CD4-positive, alpha-beta T cell (primary cell): ENCODE data around the gene ESRP2. TPM values are rescaled to one million over a fixed set of nuclear protein-coding genes. Genes with fewer than 3 reads are reported as not detected.

Experiments used
- ATAC-seq: fragments of 200-7000 bp; cut with Tn5 transposase; one replicate; pipeline ENCODE4 v1.10.0; 2022; ENCODE audit warnings: mild to moderate bottlenecking; ENCODE audit not compliant: poor library complexity
- CTCF ChIA-PET: fragments of 350-600 bp; sonication (Branson Sonifier 250); formaldehyde crosslinking; loops from one replicate; lab custom pipeline; 2021; ENCODE audit warnings: antibody characterized with exemption, inconsistent platforms; lab: Charles Lee
- POLR2A ChIA-PET: fragments of 350-600 bp; sonication (Branson Sonifier 250); formaldehyde crosslinking; loops from one replicate; lab custom pipeline; 2021; ENCODE audit warnings: antibody characterized with exemption, inconsistent platforms; lab: Charles Lee
- DNase-seq, 14 experiments: peaks; one replicate each; pipeline ENCODE4 v3.0.0-alpha.2; 2013 to 2020; ENCODE audit warnings: mixed read lengths in 2 of 14
- H3K27ac ChIP-seq, 2 donors: one replicate each; pipeline versions ENCODE4 v1.5.1 to v1.7.0; 2013; ENCODE audit warnings: low read length in 2 of 2, low read depth in 1 of 2, mild to moderate bottlenecking in 1 of 2
- H3K27me3 ChIP-seq, 2 experiments: 1 replicate in 1 of 2; 2 replicates in 1 of 2; pipeline versions ENCODE4 v1.6.1 to v1.7.0; 2013; ENCODE audit warnings: low read length in 2 of 2, control low read depth in 1 of 2, mild to moderate bottlenecking in 1 of 2, moderate library complexity in 1 of 2; ENCODE audit not compliant: insufficient read depth in 2 of 2, control insufficient read depth in 1 of 2
- H3K36me3 ChIP-seq: one replicate; pipeline ENCODE4 v1.6.1; 2013; ENCODE audit warnings: low read length, control low read depth; ENCODE audit not compliant: insufficient read depth
- H3K4me1 ChIP-seq: one replicate; pipeline ENCODE4 v1.6.1; 2013; ENCODE audit warnings: low read length, control low read depth; ENCODE audit not compliant: insufficient read depth
- H3K4me3 ChIP-seq: one replicate; pipeline ENCODE4 v1.5.1; 2013; ENCODE audit warnings: mild to moderate bottlenecking, low read length, moderate library complexity
- H3K9me3 ChIP-seq, 2 experiments: 1 replicate in 1 of 2; 2 replicates in 1 of 2; pipeline versions ENCODE4 v1.6.1 to v1.7.0; 2013; ENCODE audit warnings: low read length in 2 of 2, mild to moderate bottlenecking in 2 of 2, control low read depth in 1 of 2, moderate library complexity in 1 of 2; ENCODE audit not compliant: control insufficient read depth in 1 of 2, insufficient read depth in 1 of 2
- H3K27ac Mint-ChIP-seq: one replicate; pipeline ENCODE4 v1.8.0; 2020; ENCODE audit warnings: mixed read lengths
- H3K27me3 Mint-ChIP-seq: one replicate; pipeline ENCODE4 v1.8.0; 2021; ENCODE audit warnings: mixed read lengths
- H3K36me3 Mint-ChIP-seq: one replicate; pipeline ENCODE4 v1.8.0; 2021; ENCODE audit warnings: low read depth, mixed read lengths
- H3K4me1 Mint-ChIP-seq: one replicate; pipeline ENCODE4 v1.8.0; 2021; ENCODE audit warnings: low read depth, mixed read lengths
- H3K4me3 Mint-ChIP-seq: one replicate; pipeline ENCODE4 v1.8.0; 2020; ENCODE audit warnings: mild to moderate bottlenecking, mixed read lengths
- H3K9me3 Mint-ChIP-seq: one replicate; pipeline ENCODE4 v1.8.0; 2020; ENCODE audit warnings: mixed read lengths
- intact Hi-C, 2 experiments: fragments of 100-400 bp; cut with DNase I in 1 of 2; cut with micrococcal nuclease in 1 of 2; formaldehyde crosslinking; loops; one replicate each; pipeline versions ENCODE4 v1.15.1 to v1.9.0; 2023 to 2025; cut with DNase I, micrococcal nuclease
- polyA plus RNA-seq, 2 donors: library from polyadenylated mRNA; unstranded; fragments of 120-200 nt; gene quantifications; one replicate each; pipeline ENCODE4 v1.2.1, GENCODE V29; 2013
- total RNA-seq, 174 experiments: library from RNA in 2 of 174; stranded (reverse) in 2 of 174; gene quantifications; one replicate each; pipeline ENCODE4 v1.2.3 and lab custom pipeline; 2021 to 2026
- TF ChIP-seq, protein P1 (sequence below): fragments of 200-600 bp; IDR thresholded peaks from one replicate; pipeline ENCODE4 v1.8.0; 2022; ENCODE audit warnings: antibody characterized with exemption, mild to moderate bottlenecking

ESRP2 gene
- not detected for total RNA-seq
- polyA plus RNA-seq (2013, experiment 1 of 2), result 0.83 TPM
- 1.6 TPM for polyA plus RNA-seq (2013, experiment 2 of 2)
- 0 to 1.3 (median 0.23) reads per million in 172 experiments for total RNA-seq (lab: John Stamatoyannopoulos, UW)

DNA sequence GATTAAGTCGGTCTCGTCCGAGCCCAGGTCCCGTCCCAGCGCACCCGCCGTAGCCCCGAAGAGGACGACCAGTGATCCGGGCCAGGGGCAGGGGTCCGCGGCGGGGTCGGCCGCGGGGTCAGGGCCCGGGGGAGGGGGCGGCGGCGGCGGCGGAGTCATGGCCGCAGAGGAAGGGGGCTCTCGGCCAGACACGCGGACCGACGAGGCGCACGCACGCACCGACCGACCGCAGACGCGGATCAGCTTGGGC lies at the start of gene ESRP2:
Gene ESRP2 (minus strand): TSS at position 241 of the 250 bp plus-strand sequence. CDS start 82 bp downstream, at position 159.
- peaks cover 0 to 9% of the 10 kb centered on the region in 2 experiments for H3K9me3 ChIP-seq
- Mint-ChIP-seq H3K27me3 (no peaks in the 10 kb centered on the region), H3K4me1 (peaks cover 35% of the 10 kb centered on the region), H3K36me3 (no peaks in the 10 kb centered on the region), H3K4me3 (peak within 1 kb of the TSS; percentile 95), H3K27ac (peak within 1 kb of the TSS; percentile 77), H3K9me3 (no peaks in the 10 kb centered on the region)
- ATAC-seq (no peak), DNase-seq (no peak)
- H3K27ac ChIP-seq, result peak within 1 kb of the TSS; percentile 9 to 53
- H3K4me3 ChIP-seq, result peak within 1 kb of the TSS; percentile 66
- POLR2A ChIA-PET, result interaction anchor here (0.6 to 3.2 kb wide), 6 partner anchors 9 to 298 kb away, joined by 3 to 10 read pairs (median 4); partner anchors contain the start of genes PRMT7, SLC7A6 and SLC7A6OS
- intact Hi-C loops, result loop anchor here in 1 of 2 experiments (5.0 to 10.0 kb wide), 3 partner anchors 161 to 949 kb away; partner anchors contain the start of genes RANBP10, SNTB2 and TSNAXIP1
- CTCF ChIA-PET, result interaction anchor here (1.1 kb wide), 1 partner anchor 52 kb away, joined by 3 read pairs; no protein-coding TSS in a partner anchor
- peaks cover 3% of the 10 kb centered on the region for H3K36me3 ChIP-seq
- H3K4me1 ChIP-seq, result peaks cover 41% of the 10 kb centered on the region
- TF ChIP-seq, protein P1, sequence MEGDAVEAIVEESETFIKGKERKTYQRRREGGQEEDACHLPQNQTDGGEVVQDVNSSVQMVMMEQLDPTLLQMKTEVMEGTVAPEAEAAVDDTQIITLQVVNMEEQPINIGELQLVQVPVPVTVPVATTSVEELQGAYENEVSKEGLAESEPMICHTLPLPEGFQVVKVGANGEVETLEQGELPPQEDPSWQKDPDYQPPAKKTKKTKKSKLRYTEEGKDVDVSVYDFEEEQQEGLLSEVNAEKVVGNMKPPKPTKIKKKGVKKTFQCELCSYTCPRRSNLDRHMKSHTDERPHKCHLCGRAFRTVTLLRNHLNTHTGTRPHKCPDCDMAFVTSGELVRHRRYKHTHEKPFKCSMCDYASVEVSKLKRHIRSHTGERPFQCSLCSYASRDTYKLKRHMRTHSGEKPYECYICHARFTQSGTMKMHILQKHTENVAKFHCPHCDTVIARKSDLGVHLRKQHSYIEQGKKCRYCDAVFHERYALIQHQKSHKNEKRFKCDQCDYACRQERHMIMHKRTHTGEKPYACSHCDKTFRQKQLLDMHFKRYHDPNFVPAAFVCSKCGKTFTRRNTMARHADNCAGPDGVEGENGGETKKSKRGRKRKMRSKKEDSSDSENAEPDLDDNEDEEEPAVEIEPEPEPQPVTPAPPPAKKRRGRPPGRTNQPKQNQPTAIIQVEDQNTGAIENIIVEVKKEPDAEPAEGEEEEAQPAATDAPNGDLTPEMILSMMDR, result no peak
- H3K27me3 ChIP-seq, result no peaks in the 10 kb centered on the region

DNA sequence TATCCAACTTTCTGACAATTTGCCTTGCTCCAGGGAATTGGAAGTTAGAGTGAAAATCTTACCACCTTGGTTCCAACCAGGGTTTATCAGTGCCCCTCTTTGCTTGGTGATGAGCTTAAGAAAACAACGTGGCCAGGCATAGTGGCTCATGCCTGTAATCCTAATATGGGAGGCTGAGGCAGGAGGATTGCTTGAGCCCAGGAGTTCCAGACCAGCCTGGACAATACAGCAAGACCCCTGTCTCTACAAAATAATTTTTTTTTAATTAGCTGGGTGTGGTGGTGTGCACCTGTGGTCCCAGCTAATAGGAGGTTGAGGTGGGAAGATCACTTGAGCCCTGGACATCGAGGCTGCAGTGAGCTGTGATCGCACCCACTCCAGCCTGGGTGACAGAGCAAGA lies 49.8 kb upstream of the ESRP2 start:
- peak overlapping the region; percentile 20 for H3K4me3 ChIP-seq
- POLR2A ChIA-PET, result interaction anchor here (0.6 to 14.1 kb wide), 12 partner anchors 9 to 939 kb away, joined by 3 to 271 read pairs (median 7); partner anchors contain the start of genes PRMT7, SLC7A6 and SLC7A6OS
- no peak for DNase-seq
- intact Hi-C loops, result loop anchor here (2.0 kb wide), 3 partner anchors 13 to 21 kb away; partner anchors contain the start of gene SLC7A6 (in 1 of the 2)
- TF ChIP-seq, protein P1, result no peak
- H3K4me3 Mint-ChIP-seq, result peak overlapping the region; percentile 73
- peaks cover 100% of the 10 kb centered on the region for H3K4me1 ChIP-seq
- no peaks in the 10 kb centered on the region for H3K27me3 Mint-ChIP-seq
- peaks cover 34% of the 10 kb centered on the region for H3K36me3 ChIP-seq
- H3K9me3 Mint-ChIP-seq, result no peaks in the 10 kb centered on the region
- no peaks in the 10 kb centered on the region for H3K27me3 ChIP-seq
- ATAC-seq, result no peak
- peaks cover 94% of the 10 kb centered on the region for H3K4me1 Mint-ChIP-seq
- H3K9me3 ChIP-seq, result no peaks in the 10 kb centered on the region
- H3K27ac Mint-ChIP-seq, result peak overlapping the region; percentile 87
- CTCF ChIA-PET, result interaction anchor here (0.6 to 23.0 kb wide), 8 partner anchors 9 to 182 kb away, joined by 3 to 278 read pairs (median 6); partner anchors contain the start of gene SLC7A6
- peaks cover 83% of the 10 kb centered on the region for H3K36me3 Mint-ChIP-seq
- H3K27ac ChIP-seq, result peak overlapping the region; percentile 73 to 80

DNA sequence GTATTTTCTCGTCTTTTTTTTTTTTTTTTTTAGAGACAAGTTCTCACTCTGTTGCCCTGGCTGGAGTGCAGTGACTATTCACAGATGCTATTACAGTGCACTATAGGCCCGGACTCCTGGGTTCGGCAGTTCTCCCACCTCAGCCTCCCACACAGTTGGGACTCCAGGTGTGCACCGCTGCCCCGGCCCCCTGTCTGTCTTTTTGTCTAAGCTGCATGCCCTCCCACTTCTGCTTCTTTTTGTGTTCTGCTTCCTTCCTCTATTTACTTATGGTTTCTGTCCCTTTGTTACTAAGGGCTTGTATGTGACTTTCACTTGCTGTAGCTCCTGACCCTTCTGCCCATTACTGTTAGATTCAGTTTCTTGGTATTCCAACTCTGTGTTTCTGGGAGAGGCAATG lies 48.9 kb upstream of the ESRP2 start:
- Mint-ChIP-seq H3K4me3 (peak overlapping the region; percentile 68), H3K4me1 (peaks cover 92% of the 10 kb centered on the region), H3K27me3 (no peaks in the 10 kb centered on the region), H3K36me3 (peaks cover 80% of the 10 kb centered on the region), H3K9me3 (no peaks in the 10 kb centered on the region), H3K27ac (peak overlapping the region; percentile 87)
- intact Hi-C loops, result loop anchor here in 1 of 2 experiments (2.0 kb wide), 1 partner anchor 20 kb away; the partner anchor contains the start of gene SLC7A6
- peak overlapping the region; percentile 20 for H3K4me3 ChIP-seq
- DNase-seq, result peak in 3 of 14 experiments; percentile 26 to 50 (median 46)
- H3K4me1 ChIP-seq, result peaks cover 100% of the 10 kb centered on the region
- ATAC-seq, result no peak
- H3K27me3 ChIP-seq, result no peaks in the 10 kb centered on the region
- ChIA-PET CTCF (interaction anchor here (0.8 to 23.0 kb wide), 6 partner anchors 8 to 43 kb away, joined by 4 to 278 read pairs (median 8); partner anchors contain the start of genes PRMT7, SLC7A6 and SLC7A6OS), POLR2A (interaction anchor here (0.6 to 14.1 kb wide), 7 partner anchors 10 to 44 kb away, joined by 3 to 271 read pairs (median 11); partner anchors contain the start of genes PRMT7, SLC7A6 and SLC7A6OS)
- no peaks in the 10 kb centered on the region for H3K9me3 ChIP-seq
- H3K27ac ChIP-seq, result peak overlapping the region; percentile 73 to 80
- TF ChIP-seq, protein P1, result no peak
- peaks cover 32% of the 10 kb centered on the region for H3K36me3 ChIP-seq
